Stimulated activated naive CD4-positive, alpha-beta T cell treated with Interleukin-2 at 50 U/mL for 16 hours (primary cell): ENCODE data around the gene POLR2J.
"Not testable (repeated sequence)": the region's sequence is repeated elsewhere in the genome, so short reads cannot be mapped to it uniquely, and the experiment has no call there.

Experiments used
- DNase-seq: peaks from one replicate; lab custom pipeline; 2025; lab: John Stamatoyannopoulos, UW

POLR2J gene

DNA sequence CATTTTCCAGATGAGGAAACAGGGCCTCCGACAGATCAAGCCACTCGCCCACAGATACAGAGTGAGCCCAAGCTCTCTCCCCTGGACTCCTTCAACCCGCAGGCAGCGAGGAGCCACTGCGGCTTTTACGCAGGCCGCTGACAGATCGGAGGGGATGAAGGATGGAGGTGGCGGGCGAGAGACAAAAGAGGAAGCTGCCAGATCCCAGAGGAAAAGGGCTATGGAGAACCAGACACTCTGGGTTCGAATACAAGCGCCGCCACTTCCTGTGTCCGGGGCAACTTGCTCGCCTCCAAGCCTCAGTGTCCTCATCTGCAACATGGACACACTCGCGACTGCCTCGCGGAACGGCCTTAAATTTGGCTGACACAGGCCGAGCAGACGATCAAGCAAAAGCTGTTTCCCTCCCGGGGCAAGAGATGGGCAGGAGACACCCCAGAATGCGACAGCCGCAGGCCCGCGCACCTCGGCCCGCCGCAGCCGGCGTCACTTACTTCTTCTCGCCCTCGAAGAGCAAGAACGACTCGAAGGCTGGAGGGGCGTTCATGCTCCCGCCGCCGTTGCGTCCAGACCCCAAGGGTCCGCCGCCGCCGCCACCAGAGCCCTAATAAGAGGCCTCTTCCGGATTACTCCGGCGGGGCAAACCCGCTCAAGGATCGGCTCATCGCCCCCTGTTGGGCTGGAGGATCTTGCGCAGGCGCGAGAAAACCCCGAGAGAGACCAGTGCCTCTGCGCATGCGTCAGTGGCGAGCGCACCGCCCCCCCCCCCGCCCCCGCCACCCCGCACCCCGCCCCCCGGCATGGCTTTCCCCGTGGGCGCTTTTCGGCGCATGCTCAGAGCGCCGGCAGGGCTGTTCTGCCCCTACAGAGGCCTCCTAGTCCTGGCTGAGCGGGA is at the start of gene POLR2J:
Gene POLR2J, minus strand, starts transcription at position 609 of the 895 bp plus-strand sequence. Its CDS starts 62 bp downstream, at position 547.
- not testable (repeated sequence) for DNase-seq

DNA sequence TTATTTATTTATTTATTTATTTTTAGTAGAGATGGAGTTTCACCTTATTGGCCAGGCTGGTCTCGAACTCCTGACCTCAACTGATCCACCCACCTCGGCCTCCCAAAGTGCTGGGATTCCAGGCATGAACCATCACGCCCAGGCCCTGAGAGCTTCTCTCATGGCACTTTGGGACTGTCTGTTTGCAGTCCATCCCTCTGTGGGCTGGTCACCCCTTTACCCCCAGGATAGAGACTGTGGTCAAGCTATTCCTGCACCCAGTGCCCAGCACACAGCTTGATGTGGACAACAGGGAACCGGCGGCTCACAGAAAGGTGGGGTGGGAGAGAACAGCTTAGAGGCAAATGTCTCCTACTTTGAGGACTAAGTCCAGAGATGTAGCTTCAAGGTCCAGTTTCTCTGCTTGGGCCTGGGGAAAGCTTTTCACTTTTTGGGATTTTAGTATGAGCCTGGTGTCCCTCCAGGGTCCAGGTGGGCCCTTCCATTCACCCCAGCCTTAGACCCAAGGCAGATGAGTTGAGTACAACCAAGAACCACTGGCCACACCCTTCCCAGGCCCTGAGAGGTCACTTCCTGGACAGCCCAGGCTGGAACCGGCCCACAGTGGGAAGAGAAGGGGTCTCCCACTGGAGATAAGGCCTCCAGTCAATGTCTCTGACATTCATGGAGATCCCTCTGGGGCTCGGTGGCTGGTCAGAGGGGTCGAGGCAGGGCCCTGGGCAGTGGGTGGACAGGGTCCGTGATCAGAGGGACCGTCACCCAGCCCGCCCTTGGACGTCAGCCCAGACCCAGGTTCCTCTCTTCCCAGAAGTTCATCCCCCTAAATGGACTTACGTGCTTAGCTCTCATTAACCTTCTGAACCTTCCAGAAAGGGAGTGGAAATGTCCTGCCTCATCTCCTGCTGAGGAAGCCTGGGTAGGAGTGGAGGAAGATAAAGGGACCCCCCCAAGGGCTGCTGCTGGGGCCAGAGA is 49.4 kb upstream of the POLR2J start:
- not testable (repeated sequence) for DNase-seq

DNA sequence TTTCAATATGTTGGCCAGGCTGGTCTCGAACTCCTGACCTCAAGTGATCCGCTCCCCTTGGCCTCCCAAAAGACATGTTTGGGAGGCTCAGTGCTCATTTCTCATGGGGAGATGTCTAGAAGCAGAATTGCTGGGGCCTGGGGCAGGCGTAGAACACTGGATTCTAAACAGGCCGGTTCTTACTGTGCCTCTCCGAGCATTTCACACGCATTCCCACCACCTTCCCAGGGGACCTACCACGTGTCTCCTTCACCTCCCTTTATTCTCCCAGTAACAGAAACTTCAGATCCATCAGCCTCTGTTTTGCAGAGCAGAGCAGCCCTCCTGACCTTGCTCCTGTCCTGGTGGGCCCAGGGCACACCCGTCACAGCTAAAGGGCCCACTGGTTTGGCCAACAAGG is 48.5 kb upstream of the POLR2J start:
- DNase-seq: not testable (repeated sequence)

DNA sequence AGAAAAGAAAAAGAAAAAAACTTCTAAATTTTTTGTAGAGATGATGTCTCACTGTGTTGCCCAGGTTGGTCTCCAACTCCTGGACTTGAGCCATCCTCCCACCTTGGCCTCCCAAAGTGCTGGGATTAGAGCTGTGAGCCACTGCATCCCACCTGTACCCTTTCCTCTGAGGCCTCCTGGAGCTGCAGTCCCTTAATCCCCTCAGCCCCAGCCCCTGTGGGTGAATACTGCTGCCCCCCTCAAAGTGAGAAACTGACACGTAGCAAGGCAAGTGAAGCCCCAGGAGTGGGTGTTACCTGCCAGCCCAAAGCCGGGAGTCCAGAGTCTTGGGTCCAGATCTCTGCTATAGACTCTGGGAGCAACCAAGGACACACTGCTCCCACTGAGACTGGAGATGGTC is 46.1 kb upstream of the POLR2J start:
- not testable (repeated sequence) for DNase-seq

DNA sequence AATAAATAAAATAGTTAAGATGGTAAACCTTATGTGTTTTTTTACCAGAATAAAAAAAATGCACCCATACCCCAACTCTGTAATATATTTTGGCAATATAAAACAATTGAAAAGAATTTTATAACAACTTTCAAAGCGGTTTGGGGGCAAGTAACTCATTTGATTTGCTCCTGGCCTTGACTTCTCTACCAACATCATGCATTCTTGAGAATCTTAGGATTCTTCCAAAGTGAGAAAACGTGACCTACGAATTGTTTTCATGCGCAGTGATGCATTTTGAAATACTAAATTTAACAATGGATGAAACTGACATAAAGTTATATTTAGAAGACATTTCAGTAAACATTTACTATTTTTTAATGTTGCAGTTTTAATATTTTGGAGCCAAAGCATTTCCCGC is 42.1 kb upstream of the POLR2J start:
- not testable (repeated sequence) for DNase-seq

DNA sequence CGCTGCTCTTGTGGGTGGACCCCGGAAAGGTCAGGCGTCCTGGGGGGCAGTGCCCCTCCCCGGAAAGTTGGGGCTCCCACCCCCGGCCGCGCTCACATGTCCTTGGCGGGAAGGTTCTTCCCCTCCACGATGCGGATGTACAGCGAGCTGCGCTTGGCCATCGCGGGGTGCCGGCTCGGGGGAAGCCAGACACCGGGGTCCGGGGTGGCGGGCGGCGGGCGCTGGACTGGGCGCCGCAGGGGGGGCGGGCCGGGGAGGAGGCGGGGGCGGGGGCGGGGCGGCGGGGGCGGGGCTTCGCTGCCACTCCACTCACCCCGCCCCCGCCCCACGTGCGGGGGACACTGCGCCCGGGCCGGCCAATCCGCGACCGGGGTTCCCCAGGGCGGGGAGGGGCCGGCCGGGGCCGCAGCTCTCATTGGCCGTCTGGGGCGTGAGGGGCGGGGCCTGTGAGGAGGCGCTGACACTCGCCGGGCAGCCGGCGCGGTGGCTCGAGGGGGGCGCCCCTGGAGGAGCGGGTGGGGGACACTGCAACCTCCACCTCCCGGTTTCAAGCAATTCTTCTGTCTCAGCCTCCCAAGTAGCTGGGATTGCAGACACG is 38.9 kb upstream of the POLR2J start, which contains the start of gene RASA4B:
Gene RASA4B, minus strand, starts transcription at position 228 of the 598 bp plus-strand sequence. Its CDS starts 67 bp downstream, at position 161.
- DNase-seq: not testable (repeated sequence)

DNA sequence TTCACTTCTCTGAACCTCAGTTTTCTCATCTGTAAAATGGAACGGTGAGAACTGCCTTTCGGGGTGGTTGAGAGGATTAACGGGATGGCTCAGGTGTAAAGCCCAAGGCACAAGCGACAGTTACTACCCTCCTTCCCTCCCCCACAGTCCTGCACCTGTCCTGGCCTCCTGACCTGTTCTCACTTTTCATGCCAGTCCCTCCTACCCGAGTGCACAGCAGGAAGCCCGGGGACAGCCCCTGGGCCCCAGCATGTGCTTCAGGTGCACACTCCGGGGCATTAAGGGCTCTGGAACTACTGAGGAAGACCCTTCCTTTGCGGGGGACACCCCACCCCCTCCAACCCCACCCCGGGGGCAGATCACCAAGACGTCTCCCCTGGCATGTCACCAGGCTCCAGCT is 38.2 kb upstream of the POLR2J start:
- not testable (repeated sequence) for DNase-seq

DNA sequence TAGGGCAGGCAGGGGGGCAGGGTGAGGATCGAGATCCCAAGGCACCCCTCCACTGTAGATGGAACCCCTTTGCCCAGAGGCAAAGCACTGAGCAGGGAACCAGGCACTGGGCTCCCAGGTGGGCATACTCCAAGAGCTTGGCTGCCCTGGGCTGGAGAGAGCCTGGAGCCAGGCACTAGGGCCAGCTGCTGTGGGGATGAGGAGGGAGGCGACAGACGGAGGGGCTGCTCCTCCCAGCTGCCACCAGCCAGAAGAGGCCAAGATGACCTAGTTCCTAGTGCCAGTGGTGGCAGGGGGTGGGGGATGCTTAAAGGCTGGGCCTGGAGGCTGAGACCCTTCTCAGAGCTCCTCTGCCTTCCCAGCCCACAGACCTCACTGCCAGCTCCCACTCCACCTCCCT is 37.2 kb upstream of the POLR2J start:
- DNase-seq: not testable (repeated sequence)

DNA sequence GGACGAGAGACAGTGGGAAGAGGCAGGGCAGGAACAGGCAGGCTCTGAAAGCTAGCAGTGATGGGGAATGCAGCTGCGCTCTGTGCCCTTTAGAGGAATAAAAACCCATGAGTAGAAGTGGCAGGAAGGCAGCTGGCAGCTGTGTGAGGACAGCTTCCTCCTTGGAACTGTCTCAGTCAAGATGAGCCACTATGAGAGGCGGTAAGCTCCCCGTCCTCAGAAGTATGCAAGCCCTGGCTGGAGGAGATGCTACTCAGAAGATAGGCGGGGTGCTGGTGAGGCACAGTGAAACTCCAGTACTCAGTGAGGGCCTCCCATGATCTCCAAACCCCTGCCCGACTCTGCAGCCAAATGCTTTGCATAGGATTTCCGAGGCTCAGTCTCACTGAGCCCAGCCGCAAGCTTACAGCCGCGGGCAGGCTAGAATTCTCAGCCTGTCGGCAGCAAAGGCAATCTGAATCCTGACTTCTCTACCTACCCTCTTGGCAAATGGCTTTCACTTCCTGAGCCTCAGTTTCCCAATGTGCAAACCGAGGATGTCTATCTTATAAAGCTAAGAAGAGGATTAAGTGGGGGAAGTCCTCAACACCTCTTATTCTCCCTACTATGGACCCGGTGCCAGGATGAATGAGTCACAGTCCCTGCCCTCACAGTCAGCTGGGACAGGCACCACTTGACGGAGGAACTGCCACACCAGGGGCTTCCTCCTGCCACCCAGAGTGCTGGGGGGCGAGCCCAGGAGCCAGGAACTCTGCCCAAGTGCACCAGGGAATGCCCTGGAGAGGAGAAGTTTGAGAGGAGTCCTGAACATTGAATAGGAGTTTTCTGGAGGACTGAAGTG is 36.4 kb upstream of the POLR2J start:
- not testable (repeated sequence) for DNase-seq

DNA sequence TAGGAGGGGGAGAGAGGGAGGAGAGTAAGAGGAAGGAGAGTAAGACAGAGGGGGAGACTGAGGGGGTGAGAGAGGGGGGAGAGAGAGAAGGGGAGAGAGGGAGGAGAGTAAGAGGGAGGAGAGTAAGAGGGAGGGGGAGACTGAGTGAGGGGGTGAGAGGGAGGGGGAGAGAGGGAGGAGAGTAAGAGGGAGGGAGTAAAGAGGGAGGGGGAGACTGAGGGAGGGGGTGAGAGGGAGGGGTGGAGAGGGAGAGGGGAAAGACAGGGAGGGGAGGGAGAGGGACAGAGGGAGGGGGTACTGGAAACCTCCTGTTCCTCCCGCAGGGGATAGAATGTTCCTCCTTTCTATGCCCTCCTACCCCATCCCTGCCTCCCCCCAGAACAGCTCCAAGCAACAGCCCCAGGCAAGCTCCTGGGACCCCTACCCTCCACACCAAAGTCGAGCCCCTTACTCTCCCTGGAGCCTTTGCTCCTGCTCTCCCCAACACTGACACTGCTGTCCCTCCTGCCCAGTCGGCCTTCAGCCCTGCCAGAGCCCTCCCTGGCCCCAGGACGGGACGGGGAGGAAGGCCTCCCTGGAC is 34.0 kb upstream of the POLR2J start:
- not testable (repeated sequence) for DNase-seq

DNA sequence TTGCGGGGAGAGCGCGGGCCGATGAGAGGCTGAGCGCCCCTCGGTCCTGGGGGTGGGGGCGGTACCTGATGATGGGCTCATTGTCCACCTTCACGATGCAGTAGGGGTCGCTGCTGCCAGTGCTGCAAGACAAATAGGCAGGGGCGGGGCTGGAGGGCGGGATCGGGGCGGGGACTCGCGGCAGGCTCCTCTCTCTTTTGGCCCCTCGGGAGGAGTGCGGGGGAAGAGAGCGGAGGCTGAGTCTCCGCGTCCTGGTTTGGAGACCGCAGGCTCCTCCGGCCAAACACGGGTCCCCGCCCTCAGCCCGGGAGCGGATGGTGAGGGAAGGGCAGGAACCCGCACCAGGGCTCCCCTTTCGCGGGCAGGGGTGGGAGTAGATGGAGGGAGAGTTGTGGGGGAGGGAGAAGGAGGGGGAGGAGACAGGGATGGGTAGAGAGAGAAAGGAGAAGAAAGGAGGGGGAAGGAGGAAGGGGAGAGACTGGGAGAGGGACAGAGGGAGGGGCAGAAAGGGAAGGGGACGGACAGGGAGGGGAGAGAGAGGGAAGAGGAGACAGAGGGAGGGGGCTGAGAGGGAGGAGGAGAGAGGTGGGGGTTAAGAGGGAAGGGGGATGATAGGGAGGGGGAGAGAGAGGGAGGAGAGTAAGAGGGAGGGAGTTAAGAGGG is 33.3 kb upstream of the POLR2J start:
- DNase-seq: not testable (repeated sequence)

DNA sequence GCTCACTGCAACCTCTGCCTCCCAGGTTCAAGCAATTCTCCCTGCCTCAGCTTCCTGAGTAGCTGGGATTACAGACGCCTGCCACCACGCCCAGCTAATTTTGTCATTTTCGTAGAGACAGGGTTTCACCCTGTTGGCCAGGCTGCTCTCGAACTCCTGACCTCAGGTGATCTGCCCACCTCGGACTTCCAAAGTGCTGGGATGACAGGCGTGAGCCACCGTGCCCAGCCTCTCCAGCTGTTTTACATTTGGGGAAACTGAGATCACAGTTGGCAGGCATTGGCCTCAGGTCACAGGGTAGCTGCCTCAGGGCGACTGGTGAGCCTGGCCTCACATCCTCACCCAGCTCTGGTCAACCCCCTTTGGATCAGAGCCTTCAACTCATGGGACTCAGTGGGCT is 31.9 kb upstream of the POLR2J start:
- not testable (repeated sequence) for DNase-seq

DNA sequence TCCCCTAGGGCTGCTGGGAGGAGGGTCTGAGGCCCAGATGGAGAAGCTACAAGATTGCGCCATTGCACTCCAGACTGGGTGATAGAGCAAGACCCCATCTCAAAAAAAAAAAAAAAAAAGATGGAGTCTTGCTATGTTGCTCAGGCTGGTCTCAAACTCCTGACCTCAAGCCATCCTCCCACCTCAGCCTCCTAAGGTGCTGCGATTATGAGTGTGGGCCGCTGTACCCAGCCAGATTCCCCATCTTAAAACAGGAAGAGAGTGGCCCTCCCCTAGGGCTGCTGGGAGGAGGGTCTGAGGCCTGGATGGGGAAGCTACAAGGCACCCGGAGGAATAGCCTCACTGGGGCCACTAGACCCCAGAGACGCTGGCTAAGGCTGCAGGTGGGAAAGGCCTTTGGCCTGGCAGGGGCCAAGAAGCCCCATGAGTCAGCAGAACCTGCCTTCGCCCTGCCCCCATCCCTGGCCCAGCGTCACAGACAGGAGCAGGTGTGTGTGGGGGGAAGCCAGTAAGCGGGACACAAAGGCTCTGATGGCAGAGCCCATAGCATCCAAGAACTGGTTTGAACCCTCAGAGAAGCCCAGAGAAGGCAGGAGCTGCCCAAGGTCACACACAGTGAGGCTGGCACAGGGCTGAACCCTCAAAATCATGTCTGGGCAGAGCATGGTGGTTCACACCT is 28.8 kb upstream of the POLR2J start:
- DNase-seq: not testable (repeated sequence)

DNA sequence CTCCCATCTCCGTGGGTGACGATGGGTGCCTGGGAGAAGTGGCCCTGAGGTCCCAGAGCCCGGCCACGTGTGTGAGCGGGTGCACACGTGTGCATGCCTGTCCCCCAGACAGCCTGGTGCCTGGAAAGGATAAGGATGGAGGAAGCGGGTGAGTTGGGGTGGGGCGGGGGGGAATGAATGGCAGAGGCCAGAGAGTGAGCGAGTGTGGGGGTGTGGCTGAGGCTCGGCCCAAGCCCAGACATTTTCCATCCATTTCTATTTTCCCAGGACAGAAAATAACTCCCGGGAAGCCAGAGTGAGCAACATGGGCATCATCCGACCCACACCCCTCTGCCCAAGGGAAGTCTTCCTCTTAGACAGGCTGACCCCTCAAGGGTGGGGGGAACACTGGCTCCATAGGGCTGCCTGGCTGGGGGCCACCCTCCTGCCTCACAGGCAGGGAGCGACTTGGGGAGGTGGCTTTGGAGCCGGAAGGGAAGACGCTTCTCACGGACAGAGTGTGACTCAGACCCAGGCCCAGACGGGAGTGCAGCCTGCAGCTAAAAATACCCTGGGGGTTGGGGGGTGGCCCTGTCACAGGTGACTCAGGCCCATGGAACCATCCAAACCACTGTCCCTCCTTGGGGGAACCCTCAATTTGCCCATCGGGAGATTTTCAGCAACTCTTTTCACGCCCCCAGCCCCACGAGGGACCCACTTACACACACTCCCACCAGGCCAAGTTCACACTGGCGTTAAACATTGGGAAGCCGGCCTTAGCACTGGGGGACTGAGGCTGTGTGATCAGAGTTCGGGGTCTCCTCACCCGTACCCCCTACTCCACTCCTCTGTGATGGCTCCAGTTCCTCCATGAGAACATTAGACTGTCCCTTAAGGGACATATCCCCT is 26.8 kb upstream of the POLR2J start:
- DNase-seq: not testable (repeated sequence)

DNA sequence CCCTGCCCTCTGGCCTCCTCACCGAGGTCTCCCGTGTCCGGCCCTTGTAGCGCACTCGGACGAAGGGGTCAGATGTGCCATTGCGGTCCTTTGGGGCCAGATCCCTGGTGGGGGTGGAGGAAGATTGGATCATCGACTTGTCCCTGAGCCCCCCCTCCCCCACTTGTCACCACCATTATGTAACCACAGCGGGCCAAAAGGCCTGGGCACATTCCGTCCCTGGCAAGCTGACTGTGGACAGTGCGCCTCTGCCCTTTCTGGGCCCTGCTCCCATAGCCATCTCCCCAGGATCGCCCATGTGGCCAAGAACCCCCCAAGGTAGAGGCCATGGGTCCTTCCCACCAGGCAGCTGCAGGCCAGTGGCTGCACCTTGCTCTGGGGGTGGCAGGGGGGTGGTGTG is 24.4 kb upstream of the POLR2J start:
- DNase-seq: not testable (repeated sequence)

DNA sequence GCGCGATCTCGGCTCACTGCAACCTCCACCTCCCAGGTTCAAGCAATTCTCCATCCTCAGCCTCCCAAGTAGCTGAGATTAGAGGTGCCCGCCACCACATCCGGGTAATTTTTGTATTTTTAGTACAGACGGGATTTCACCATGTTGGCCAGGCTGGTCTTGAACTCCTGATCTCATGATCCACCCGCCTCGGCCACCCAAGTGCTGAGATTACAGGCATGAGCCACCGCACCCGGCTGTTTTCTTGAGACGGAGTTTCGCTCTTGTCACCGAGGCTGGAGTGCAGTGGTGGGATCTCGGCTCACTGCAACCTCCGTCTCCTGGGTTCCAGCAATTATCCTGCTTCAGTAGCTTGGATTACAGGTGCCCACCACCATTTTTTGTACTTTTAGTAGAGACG is 19.6 kb upstream of the POLR2J start:
- not testable (repeated sequence) for DNase-seq

DNA sequence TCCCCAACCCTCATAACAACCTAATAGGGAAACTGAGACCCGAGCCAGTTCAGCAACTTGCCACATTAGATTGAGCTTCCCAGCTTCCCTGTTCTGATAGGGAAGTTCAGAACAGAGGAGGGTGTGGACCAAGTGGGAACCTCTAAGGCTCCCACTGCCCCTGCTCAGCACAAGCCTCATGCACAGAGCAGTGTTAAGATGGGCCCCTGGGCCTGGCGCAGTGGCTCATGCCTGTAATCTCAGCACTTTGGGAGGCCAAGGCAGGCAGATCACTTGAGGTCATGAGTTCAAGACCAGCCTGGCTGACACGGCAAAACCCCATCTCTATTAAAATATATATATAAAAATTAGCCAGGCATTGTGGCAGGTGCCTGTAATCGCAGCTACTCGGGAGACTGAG is 18.6 kb upstream of the POLR2J start:
- not testable (repeated sequence) for DNase-seq

DNA sequence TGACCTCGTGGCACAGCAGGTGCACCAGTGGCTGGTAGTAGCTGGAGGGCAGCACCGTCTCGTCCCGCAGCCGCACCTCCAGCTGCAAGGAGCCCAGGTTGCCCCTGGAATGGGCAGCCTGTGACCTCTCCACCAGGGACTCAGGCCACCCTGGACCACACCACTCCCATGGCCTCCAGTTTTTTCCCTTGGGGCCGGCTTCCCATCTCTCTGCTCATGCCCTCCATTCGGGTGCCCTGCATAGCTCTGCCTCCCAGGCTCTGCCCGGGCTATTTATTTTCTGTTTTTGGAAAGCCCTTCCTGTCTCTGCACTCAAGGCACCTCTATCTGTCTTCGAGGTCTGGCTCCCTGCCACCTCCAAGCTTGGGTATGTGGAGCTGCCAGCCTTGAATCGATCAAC is 18.1 kb upstream of the POLR2J start:
- not testable (repeated sequence) for DNase-seq
